GM12801 (cell line): ENCODE results near the gene IFNLR1.

ENCODE experiments used
- TF ChIP-seq, protein P1 (sequence below): IDR thresholded peaks from one replicate; pipeline ENCODE4 v1.5.1; 2011; ENCODE audit warnings: control low read depth; ENCODE audit not compliant: insufficient read length; ENCODE audit errors: extremely low read depth

Gene IFNLR1

GRCh38 chr1:24195874-24196273, 8.8 kb upstream of the IFNLR1 start:
- TF ChIP-seq, protein P1, sequence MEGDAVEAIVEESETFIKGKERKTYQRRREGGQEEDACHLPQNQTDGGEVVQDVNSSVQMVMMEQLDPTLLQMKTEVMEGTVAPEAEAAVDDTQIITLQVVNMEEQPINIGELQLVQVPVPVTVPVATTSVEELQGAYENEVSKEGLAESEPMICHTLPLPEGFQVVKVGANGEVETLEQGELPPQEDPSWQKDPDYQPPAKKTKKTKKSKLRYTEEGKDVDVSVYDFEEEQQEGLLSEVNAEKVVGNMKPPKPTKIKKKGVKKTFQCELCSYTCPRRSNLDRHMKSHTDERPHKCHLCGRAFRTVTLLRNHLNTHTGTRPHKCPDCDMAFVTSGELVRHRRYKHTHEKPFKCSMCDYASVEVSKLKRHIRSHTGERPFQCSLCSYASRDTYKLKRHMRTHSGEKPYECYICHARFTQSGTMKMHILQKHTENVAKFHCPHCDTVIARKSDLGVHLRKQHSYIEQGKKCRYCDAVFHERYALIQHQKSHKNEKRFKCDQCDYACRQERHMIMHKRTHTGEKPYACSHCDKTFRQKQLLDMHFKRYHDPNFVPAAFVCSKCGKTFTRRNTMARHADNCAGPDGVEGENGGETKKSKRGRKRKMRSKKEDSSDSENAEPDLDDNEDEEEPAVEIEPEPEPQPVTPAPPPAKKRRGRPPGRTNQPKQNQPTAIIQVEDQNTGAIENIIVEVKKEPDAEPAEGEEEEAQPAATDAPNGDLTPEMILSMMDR, result no peak

DNA sequence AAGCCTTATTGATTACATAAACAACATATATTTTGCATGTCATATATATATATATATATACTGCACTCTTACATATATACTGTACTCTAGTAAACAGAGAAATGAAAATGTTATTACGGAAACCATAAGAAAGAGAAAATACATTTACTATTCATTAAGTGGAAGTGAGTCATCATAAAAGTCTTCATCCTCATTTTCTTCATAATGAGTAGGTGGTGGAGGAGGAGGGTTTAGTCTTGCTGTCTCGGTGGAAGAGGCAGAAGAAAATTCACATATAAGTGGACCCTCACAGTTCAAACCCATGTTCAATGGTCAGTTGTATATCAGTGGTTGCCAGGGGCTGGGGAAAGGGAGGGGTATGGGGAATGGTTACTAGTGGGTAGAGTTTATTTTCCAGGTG, 8.0 kb upstream of the IFNLR1 start:
- TF ChIP-seq, protein P1, result no peak

GRCh38 chr1:24193046-24193445, 6.0 kb upstream of the IFNLR1 start:
- TF ChIP-seq, protein P1, result no peak

- TF ChIP-seq, protein P1, result no peak
Measured at GRCh38 chr1:24191860-24192259, 4.8 kb upstream of the IFNLR1 start.

DNA sequence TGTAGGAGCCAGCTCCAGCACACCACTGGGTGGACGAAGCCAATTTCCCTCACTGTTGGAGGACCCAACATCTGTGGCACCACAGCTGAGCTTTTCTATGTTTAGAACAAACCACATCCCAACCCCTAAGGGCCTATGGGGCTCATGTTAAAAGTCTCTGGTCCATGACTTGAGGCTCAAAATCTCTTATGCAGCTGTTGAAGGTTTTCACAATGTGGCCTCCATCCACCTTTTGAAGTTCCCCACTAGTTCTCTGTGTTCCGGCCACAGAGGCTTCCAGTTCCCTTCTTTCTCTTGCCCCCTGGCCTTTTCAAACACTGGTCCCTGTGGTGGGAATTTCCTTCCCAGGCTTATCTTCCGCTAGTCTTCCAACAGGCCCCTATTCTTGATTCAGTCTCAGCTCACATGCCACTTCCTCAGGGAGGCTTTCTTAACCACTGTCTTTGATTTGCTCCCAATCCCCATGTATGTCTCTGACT, 3.9 kb upstream of the IFNLR1 start:
- TF ChIP-seq, protein P1, result no peak

- TF ChIP-seq, protein P1, result no peak
Measured at GRCh38 chr1:24189528-24189927, 2.4 kb upstream of the IFNLR1 start.

GRCh38 chr1:24186711-24186992, 437 bp downstream of the IFNLR1 start:
- TF ChIP-seq, protein P1, result no peak
